DOHH2 (cell line): ENCODE results near the gene TRIP6.

ENCODE experiments used
- H3F3A ChIP-seq: fragments of 200-600 bp; sonication (generic), shearing (Covaris generic); 2 replicates; pipeline ENCODE4 v1.6.0; 2016; ENCODE audit warnings: antibody characterized with exemption, mild to moderate bottlenecking; ENCODE audit not compliant: control insufficient read depth, insufficient read depth
- H3K27ac ChIP-seq: fragments of 200-600 bp; sonication (generic); 2 replicates; pipeline ENCODE4 v1.5.1; 2014; ENCODE audit warnings: low read depth, mild to moderate bottlenecking, low read length, moderate library complexity
- H3K27me3 ChIP-seq: fragments of 200-600 bp; sonication (generic); 2 replicates; pipeline ENCODE4 v1.6.1; 2014; ENCODE audit warnings: mild to moderate bottlenecking, low read length, mixed read lengths; ENCODE audit not compliant: control insufficient read depth
- H3K36me3 ChIP-seq: fragments of 200-600 bp; sonication (generic); 2 replicates; pipeline ENCODE4 v1.6.1; 2014; ENCODE audit warnings: mild to moderate bottlenecking, low read length, moderate library complexity, mixed read lengths; ENCODE audit not compliant: control insufficient read depth
- H3K4me1 ChIP-seq: fragments of 200-600 bp; sonication (generic); 2 replicates; pipeline ENCODE4 v1.6.1; 2014; ENCODE audit warnings: mild to moderate bottlenecking, low read length, mixed read lengths; ENCODE audit not compliant: control insufficient read depth
- H3K4me2 ChIP-seq: fragments of 200-600 bp; sonication (generic); 2 replicates; pipeline ENCODE4 v1.6.0; 2014; ENCODE audit warnings: mild to moderate bottlenecking, low read length, moderate library complexity
- H3K4me3 ChIP-seq: fragments of 200-600 bp; sonication (generic); 2 replicates; pipeline ENCODE4 v1.5.1; 2014; ENCODE audit warnings: mild to moderate bottlenecking, low read length, mixed read lengths
- H3K79me2 ChIP-seq: fragments of 200-600 bp; sonication (generic); 2 replicates; pipeline ENCODE4 v1.6.1; 2014; ENCODE audit warnings: mild to moderate bottlenecking, low read length, mixed read lengths; ENCODE audit not compliant: control insufficient read depth
- H3K9me2 ChIP-seq: fragments of 200-600 bp; sonication (generic); replicated peaks from 2 replicates; pipeline ENCODE4 v1.6.1; 2014; ENCODE audit warnings: mild to moderate bottlenecking, low read length, mixed read lengths; ENCODE audit not compliant: control insufficient read depth
- H3K9me3 ChIP-seq: fragments of 200-600 bp; sonication (generic); 2 replicates; pipeline ENCODE4 v1.6.1; 2014; ENCODE audit warnings: antibody characterized with exemption, low read length, mixed read lengths; ENCODE audit not compliant: control insufficient read depth, insufficient read depth
- H4K20me1 ChIP-seq: fragments of 200-600 bp; sonication (generic); 2 replicates; pipeline ENCODE4 v1.6.0; 2014; ENCODE audit warnings: low read depth, mild to moderate bottlenecking, antibody characterized with exemption, low read length, moderate library complexity; ENCODE audit not compliant: control insufficient read depth, insufficient read depth
- EZH2phosphoT487 ChIP-seq: fragments of 200-600 bp; sonication (generic); IDR thresholded peaks from 2 replicates; pipeline ENCODE4 v1.6.1; 2017; ENCODE audit warnings: borderline replicate concordance, mild to moderate bottlenecking, antibody characterized with exemption, low read length, moderate library complexity, mixed read lengths
- TF ChIP-seq, protein P1 (sequence below): fragments of 200-600 bp; sonication (generic); IDR thresholded peaks from one replicate; pipeline ENCODE4 v1.5.1; 2014; ENCODE audit warnings: antibody characterized with exemption, mild to moderate bottlenecking, low read depth, low read length; ENCODE audit not compliant: poor library complexity, severe bottlenecking

Gene TRIP6

DNA sequence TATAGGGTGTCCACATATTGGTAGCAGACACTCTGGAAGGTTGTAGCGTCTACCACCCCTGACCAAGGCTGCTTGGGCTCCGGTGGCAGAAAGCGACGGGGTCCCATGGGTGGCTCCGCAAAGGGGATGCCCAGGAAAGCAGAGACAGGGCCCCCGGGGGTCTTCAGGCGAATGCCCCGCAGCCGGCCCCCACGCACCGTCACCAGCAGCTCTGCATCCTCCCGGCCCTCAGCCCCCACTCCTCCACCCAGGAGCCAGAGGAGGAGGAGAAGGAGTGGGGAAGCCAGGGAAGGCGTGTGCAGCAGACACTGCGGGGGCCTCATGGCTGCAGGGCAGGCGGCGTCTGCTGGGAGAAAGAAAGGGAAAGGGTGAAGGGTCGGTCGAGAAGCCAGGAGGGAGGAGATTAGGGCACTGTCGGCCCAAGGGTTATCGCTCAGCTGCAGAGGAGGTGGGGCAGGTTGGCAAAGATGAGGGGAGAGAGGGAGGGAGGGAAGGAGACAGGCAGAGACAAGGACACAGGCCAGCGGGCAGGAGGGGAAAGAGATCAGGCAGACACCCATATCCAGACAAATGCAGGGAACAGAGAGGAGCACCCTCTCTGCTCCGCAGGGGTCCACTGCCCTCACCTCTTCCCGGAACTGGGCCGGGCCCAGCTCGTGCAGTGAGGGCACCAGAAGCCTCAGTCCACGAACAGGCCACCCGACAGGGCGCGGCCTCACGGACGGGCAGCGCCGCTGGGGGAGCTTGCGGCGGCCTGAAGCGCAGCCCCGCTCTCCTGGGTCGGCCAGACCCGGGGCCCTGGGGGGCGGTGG lies 26.9 kb downstream of the TRIP6 start:
- Histone ChIP-seq H3K4me1 (peaks cover 30% of the 10 kb centered on the region), H3K79me2 (peaks cover 4% of the 10 kb centered on the region), H4K20me1 (no peaks in the 10 kb centered on the region), H3F3A (peaks cover 4% of the 10 kb centered on the region; the same call in 1 of the 2 replicates), H3K27ac (no peak overlapping the region), H3K9me2 (no peaks in the 10 kb centered on the region), H3K4me2 (no peak overlapping the region), H3K36me3 (peaks cover 3% of the 10 kb centered on the region), H3K4me3 (no peak overlapping the region), H3K27me3 (peaks cover 56% of the 10 kb centered on the region), H3K9me3 (no peaks in the 10 kb centered on the region)
- no peak for TF ChIP-seq EZH2phosphoT487
- TF ChIP-seq, protein P1, sequence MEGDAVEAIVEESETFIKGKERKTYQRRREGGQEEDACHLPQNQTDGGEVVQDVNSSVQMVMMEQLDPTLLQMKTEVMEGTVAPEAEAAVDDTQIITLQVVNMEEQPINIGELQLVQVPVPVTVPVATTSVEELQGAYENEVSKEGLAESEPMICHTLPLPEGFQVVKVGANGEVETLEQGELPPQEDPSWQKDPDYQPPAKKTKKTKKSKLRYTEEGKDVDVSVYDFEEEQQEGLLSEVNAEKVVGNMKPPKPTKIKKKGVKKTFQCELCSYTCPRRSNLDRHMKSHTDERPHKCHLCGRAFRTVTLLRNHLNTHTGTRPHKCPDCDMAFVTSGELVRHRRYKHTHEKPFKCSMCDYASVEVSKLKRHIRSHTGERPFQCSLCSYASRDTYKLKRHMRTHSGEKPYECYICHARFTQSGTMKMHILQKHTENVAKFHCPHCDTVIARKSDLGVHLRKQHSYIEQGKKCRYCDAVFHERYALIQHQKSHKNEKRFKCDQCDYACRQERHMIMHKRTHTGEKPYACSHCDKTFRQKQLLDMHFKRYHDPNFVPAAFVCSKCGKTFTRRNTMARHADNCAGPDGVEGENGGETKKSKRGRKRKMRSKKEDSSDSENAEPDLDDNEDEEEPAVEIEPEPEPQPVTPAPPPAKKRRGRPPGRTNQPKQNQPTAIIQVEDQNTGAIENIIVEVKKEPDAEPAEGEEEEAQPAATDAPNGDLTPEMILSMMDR, result no peak

DNA sequence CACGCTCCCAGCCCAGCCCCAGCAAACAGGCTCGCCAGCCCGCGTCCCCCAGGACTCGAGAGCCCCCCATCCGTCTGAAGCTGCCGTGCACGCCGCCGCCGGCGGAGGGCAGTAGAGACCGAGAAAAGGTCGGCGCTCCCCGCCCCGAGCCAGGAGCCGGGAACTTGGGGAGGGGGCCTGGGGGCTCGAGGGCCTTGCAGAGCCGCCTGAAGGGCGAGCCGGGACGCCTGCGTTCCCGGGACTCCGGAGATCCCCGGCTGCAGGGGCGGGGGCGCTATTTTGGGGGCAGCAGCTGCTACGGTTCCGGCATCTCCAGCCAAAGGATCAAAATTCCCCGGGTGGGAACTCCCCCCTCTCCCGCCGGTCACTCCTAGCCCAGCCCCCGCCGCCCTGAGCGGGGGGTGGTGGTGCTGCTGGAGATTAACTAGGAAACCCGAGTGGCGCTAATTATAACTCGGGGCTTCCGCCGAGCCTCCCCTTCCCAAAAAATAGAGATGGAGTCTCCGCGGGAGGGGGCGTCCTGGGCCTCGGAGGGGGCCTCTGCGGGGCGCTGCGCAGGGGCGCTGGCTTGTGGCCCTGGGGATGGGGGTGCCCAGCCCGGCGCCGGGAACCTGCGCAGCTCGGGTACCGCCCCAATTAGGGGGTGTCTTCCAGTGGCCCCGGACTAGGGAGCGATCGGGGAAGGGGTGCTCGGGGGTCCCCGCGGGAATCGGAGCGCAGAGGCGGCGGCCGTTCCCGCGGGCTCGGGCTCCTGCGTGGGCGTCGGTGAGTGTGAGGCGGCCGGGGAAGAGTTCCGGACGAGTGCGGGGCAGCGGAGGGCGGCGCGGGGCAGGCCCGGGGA lies 27.9 kb downstream of the TRIP6 start:
- peaks cover 56% of the 10 kb centered on the region for H3K27me3 ChIP-seq
- TF ChIP-seq EZH2phosphoT487, result peak; percentile 97; the same call in 1 of the 2 replicates
- TF ChIP-seq, protein P1, result peak; percentile 97
- H3K27ac ChIP-seq, result no peak overlapping the region

DNA sequence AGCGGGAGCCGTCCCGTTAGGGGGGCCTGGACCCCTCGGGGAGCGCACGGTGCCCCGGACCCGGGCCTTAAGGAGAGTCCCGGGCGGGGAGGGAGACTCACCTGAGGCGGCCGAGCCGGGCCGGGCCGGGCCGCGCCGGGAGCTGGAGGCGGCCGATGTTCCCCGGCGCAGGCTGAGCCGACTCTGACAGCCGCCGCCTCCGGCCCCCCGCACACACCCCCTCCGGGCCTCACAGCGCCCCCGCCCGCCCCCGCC lies 28.4 kb downstream of the TRIP6 start, which contains the start of gene ACHE:
ACHE (minus strand) TSS at position 188 of the 255 bp plus-strand sequence. CDS start 1,656 bp downstream, outside the sequence.
- Histone ChIP-seq H3K36me3 (no peaks in the 10 kb centered on the region), H3K4me1 (peaks cover 19% of the 10 kb centered on the region), H3K4me2 (peak within 1 kb of the TSS; percentile 54), H3K9me2 (no peaks in the 10 kb centered on the region), H3K27me3 (peaks cover 53% of the 10 kb centered on the region), H3K27ac (no peak within 1 kb of the TSS), H3K9me3 (no peaks in the 10 kb centered on the region), H4K20me1 (no peaks in the 10 kb centered on the region), H3K79me2 (no peaks in the 10 kb centered on the region), H3K4me3 (peak within 1 kb of the TSS; percentile 21), H3F3A (peaks cover 4% of the 10 kb centered on the region; the same call in 1 of the 2 replicates)
- no peak for TF ChIP-seq EZH2phosphoT487
- TF ChIP-seq, protein P1, result no peak

More for the DNA sequence above, 27.9 kb downstream of the TRIP6 start:
- H3K9me2 ChIP-seq, result no peaks in the 10 kb centered on the region
- H3F3A ChIP-seq, result peaks cover 4% of the 10 kb centered on the region; the same call in 1 of the 2 replicates
- no peaks in the 10 kb centered on the region for H3K9me3 ChIP-seq
- peaks cover 25% of the 10 kb centered on the region for H3K4me1 ChIP-seq
- no peaks in the 10 kb centered on the region for H3K79me2 ChIP-seq
- peak overlapping the region; percentile 54 for H3K4me2 ChIP-seq
- H3K4me3 ChIP-seq, result peak overlapping the region; percentile 21
- H4K20me1 ChIP-seq, result no peaks in the 10 kb centered on the region
- no peaks in the 10 kb centered on the region for H3K36me3 ChIP-seq
